ENCODE results near the gene DAPK1.

DNA sequence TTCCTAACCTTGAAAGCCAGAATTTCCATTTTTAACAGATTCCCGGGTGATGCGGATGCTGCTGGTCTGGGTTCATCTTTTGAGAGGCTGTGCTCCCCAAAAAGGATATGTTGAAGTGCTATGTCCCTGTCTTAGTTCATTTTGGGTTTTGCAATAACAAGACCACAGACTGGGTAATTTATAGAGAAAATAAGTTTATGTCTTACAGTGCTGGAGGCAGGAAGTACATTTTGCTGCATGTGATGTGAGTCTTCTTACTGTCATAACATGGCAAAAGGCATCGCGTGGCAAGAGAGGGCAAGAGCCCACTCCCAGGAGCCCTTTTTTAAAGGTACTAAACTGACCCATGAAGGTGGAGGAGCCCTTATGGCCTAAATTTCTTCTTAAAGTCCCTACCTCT, 114.1 kb downstream of the DAPK1 start:
- no peak for TF ChIP-seq CTCF (IDR thresholded peaks at IDR 0.05)
- TF ChIP-seq EZH2 (IDR thresholded peaks at IDR 0.05), result no peak

All from neural progenitor cell (in vitro differentiated cells).